Inferior parietal cortex (tissue), 1 donor: ENCODE data around the gene PRSS3.
"Not testable (repeated sequence)": the region's sequence is repeated elsewhere in the genome, so short reads cannot be mapped to it uniquely, and the experiment has no call there.

Experiments
- DNase-seq: peaks from one replicate; pipeline ENCODE4 v3.0.0-alpha.2; 2016; ENCODE audit errors: extremely low spot score

The PRSS3 gene

DNA sequence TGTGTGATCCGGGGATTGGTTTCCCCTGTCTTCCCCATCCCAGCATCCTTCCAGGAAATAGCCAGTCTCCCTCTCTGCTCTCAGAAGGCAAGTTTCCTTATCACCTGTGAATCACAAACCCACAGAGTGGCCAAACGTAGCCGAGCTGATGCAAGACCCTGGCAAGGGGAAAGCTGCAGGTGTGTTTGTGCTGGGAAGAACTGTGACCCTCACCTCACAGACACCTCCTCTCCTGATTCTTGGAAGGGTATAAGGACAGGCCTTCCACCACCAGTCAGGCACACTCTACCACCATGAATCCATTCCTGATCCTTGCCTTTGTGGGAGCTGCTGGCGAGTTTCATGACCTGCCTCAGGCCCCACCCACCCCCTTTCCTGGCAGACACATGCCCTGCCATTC, at the start of gene PRSS3:
Gene PRSS3, plus strand, starts transcription at position 281 of the 400 bp plus-strand sequence. Its CDS starts 13 bp downstream, at position 294.
- no peak for DNase-seq

DNA sequence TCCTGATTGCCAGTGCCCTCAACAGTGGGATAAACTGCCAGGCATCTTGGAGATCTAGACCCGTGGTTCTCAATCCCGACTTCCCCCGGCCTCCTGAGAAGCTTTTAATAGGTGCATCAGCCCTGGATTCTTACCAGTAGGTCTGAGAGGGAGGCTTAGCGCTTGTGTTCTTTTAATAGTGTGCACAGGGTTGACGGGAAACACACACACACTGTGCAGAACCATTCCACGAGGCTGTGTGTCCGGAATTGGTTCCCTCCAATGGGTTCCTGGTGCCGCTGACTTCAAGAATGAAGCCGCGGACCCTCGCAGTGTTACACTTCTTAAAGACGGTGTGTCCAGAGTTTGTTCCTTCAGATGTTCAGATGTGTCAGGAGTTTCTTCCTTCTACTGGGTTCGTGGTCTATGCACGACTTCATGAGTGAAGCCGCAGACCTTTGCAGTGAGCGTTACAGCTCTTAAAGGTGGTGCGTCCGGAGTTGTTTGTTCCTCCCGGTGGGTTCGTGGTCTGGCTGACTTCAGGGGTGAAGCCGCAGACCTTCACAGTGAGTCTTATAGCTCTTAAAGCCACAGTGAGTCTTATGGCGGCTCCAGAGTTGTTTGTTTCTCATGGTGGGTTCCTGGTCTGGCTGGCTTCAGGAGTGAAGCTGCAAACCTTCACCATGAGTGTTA, 46.6 kb upstream of the PRSS3 start:
- DNase-seq = no peak

DNA sequence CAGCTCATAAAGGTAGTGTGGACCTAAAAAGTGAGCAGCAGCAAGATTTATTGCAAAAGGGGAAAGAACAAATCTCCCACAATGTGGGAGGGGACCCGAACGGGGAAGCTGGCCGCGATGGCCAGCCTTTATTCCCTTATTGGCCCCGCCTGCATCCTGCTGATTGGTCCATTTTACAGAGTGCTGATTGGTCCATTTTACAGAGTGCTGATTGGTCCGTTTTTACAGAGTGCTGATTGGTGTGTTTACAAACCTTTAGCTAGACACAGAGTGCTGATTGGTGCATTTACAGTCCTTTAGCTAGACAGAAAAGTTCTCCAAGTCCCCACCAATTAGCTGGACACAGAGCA, 46.1 kb upstream of the PRSS3 start:
- not testable (repeated sequence) for DNase-seq

DNA sequence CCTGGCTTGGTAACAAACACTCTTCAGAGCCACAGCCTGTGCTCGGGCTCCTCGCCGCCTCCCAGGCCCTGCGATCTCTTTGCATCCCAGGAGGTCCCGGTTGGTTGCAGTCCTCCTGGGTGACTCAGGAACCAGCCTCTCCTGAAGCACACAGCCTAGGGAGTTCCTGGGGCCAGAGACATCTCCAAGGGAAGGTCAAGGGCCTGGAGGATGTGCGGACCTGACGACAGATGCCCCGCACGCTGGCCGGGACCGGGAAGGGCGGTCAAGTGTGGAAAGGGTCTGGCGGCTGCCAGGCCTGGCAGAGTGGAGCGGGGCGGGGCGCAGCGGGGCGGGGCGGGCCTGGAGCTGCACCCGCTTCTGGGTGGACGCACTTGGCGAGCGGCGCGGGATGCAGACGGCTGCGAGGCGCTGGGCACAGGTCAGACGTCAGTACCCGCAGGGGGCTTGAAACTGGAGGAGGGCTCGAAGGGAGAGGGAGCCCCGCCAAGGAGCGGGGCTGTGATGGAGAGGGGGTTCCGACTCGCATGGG, 45.0 kb upstream of the PRSS3 start:
- no peak for DNase-seq

DNA sequence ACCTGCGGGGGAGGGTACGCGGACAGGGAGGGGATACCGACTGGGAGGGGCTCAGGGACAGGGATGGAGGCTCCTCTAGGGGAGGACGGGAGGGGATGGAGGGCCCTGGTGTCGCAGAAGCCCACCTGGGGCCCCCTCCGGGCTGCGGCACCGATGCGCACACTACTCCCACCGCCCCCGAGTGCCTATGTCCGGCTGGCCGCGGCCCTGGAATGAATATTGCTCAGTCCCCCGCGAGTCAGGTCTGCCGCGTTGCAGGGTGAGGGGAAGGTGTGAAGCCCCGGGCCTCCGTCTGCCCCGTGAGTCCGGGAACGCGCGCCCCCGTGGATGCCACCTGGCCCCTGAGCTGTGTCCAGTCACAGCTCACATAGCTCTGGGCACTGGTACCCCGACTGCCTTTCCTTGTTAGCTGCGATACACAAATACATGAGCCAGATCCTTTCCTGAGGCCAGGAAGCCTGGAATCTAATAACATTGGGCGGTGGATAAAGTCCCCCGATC, 44.5 kb upstream of the PRSS3 start:
- DNase-seq = peak; percentile 7

DNA sequence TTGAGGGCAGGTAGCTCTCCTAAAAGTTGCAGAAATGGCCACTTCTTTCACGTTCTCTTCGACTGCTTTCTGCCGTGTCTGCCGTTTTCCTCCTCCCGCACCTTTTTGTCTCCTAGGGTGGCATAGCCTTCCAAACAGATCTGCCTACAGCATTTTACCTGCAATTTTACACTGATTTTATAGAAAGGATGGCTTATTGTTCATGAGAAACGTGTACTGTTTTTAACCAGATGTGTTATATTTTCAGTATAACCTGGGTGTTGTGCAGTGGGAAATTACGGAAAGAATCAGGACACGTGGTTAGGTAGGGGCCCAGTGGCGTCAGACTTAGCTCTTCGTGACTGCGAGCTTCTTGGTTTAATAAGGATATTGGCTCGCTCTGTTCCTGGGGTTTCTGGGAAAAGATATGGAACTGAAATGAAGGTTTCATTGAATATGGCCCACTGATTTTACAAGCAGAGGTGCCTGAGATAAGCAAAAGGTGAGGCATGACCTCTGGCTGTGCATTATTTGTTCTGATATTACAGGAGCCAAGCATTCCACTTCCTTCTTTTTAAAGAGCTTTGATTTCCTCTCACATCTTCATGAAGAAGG, 43.7 kb upstream of the PRSS3 start:
- no peak for DNase-seq

DNA sequence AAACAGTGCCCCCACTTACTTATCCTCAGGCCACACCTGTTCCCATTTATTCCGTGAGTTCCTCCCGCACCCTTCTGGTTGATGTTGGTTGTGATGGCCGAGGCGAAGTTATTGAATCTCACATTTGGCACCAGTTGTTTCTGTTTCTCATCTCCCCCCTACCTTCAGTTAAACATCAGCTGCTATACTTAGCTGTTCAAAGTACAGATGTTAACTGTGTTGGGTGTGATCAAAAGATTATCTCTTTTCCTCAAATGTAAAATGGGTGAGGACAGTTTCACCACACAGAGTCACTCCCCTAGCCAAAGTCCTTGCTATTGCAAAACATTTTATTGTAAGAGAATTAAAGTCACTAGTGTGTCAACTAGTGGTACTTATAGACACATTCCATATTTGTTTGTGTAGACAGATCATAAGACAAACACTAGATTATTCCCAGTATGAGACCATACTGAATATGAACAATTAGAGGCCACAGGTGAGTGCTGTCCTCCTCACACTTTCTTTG, 43.2 kb upstream of the PRSS3 start:
- DNase-seq = no peak

DNA sequence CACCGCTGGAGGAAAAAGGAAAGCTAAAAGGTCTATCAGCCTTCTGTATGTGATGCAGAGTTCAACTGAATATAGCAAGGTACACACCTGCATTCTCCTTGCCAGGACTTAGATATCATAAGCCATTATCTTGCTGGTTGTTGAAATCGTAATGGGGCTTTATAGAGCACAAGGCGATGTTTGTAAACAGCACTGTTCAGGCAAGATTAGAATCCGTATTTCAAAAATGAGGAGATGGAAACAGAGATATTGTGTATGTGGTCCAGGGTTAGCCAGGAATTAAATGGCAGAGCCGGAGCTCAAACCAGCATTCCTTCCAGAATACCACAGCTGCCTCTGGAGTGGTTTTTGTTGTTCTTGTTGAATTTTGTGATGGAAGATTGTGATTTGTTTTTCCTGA, 42.6 kb upstream of the PRSS3 start:
- not testable (repeated sequence) for DNase-seq

DNA sequence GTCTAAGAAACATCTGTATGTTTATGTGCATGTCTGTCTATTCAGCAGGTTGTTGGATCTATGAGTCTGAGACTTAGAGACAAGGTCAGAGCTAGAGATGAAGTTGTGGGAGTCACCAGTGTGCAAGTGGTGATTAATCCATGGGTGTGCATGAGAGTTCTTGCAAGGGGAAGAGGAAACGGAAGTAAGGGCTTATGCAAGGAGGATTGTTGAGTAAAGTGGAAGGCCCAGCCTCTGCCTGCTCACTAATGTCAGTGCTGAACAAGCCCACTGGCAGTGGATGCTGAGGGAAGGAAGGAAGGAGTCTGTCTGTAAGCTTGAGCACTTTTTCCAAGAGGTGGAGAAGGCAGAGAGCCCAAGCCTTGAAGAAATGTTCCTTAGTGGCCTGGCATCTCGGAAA, 35.7 kb upstream of the PRSS3 start:
- DNase-seq = not testable (repeated sequence)

DNA sequence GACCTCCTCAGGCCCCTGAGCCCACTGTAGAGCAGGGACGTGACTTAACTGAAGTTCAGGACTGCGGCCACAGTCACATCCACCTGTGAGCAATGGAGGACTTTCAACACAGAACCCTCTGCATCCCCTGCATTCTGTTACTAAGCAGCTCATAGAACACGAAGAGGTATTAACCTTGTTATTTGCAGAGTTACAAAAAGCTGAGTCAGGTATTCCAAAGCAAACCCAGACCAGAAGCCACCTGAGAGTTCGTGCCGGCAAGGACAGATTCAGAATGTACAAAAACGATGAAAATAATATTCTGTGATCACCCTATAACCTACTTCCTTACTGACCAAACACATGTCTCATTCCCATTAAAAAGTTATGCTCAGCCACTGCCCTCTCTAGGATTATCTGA, 33.0 kb upstream of the PRSS3 start:
- no peak for DNase-seq

DNA sequence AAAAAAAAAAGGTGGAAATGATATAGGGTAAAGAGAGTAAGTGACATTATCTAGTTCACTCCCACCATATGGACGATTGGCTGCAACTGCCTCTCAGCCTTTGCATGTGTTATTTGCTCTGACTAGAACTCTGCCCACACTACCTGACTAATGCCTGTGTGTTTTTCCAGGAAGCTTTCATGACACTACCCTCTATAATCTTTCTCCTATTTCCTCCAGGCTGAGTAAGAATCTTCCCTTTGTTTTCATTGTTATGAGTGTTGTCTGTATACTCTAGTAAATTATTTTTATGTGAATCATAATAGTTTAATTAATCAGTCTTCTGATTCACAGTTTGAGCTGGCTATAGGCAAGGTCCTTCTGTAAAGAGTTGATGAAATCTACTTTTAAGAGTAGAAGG, 31.7 kb upstream of the PRSS3 start:
- DNase-seq = not testable (repeated sequence)

DNA sequence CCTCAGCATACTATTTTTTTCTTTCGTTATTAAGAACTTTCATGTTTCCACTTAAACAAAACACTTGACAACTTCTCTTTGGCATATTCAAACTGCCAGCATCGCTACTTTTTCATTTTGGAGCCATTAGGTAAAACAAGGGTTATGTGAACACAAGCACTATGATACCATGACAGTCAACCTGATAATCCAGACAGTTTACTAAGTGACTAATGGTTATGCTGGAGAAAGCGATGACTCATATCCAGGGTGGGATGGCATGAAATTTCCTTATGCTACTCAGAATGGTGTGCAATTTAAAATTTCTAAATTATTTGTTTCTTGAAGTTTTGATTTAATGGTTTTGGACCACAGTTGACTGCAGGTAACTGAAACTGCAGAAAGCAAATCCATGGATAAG, 29.9 kb upstream of the PRSS3 start:
- DNase-seq = no peak

DNA sequence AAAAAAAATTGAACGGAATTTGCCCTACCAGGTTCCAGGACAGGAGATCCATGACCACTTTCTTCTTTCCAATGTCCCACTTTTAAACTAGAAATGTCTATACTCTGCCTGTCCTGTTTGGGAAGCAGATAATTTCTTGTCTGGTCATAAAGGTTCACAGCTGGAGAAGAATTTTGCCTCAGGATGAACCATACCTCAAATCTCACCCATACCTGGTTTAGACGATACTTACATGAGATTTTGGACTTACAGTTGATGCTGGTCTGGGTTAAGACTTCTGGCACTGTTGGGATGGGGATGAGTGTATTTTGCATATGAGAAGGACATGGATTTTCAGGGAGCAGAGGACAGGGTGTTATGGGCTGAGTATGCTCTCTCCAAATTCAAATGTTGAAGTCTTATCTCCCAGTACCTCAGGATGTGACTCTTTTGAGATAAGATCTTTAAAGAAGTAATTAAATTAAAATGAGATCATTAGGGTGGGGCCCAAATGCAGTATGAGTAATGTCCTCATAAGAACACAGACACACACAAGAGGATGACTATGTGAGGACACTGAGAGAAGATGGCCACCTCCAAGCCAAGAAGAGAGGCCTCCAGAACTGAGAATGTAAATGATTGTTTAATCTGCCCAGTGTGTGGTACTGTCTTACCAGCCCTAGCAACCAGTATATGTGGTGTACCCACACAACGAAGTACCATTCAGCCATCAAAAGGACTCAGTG, 25.0 kb upstream of the PRSS3 start:
- not testable (repeated sequence) for DNase-seq

DNA sequence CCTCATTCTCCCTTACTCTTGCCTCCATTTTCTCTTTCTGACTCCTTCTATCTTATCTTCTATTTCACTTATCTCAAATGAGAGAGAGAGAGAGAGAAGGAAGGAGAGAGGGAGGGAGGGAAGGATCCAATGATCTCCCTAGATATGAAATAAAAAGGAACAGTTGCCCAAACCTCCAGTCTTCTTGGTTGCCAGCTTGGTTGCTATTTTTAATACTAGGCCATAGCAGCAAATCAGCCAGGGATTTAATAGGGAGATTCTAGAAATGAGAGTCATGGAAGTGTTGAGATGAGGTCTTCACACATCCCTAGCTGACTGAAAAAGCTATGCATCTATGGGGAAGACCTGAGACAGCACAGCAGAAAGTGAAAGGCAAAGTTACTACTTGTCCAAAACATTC, 22.2 kb upstream of the PRSS3 start:
- DNase-seq = not testable (repeated sequence)

DNA sequence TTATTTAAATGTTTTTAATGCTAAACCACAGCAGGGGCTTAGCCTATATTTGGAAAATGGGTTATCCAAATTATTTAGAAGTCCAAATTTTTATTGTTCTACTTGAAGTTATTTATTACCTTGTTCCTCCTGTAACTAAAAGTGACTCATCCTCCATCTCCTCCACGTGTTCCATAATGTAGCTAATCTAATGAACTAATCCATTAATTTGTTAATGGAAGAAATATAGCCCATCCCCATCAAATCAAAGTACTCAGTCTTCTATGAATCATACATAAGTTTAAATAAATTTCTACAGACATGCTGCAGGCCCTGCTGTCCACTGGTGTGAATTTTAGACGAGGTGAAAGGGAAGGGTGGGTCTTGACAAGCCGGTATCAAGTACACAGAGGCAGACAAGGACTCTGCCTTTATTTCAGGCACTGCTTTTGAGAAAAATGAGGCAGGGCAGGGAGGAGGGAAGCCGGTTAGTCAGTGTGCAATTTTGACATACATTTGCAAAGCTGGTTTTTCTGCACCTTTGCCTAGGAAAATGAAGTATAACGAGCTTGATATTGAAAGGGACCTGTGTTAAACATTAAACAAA, 21.2 kb upstream of the PRSS3 start:
- DNase-seq = not testable (repeated sequence)

DNA sequence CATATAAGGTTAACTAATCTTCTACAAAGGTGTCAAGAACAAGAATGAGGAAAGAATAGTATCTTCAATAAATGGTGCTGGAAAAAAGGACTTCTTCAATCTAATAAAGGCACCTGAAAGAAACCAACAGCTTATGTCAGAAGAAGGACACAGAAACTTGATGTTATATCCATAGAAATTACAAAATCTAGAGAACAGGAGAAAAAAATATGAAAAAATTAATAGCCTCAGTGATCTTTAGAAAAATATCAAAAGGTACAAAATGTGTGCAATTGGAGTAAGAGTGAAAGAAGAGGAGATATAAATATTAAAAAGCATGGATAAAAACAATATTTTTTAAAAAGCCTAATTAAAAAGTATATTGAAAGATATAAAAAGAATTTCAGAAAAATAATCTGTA, 18.8 kb upstream of the PRSS3 start:
- DNase-seq = no peak

DNA sequence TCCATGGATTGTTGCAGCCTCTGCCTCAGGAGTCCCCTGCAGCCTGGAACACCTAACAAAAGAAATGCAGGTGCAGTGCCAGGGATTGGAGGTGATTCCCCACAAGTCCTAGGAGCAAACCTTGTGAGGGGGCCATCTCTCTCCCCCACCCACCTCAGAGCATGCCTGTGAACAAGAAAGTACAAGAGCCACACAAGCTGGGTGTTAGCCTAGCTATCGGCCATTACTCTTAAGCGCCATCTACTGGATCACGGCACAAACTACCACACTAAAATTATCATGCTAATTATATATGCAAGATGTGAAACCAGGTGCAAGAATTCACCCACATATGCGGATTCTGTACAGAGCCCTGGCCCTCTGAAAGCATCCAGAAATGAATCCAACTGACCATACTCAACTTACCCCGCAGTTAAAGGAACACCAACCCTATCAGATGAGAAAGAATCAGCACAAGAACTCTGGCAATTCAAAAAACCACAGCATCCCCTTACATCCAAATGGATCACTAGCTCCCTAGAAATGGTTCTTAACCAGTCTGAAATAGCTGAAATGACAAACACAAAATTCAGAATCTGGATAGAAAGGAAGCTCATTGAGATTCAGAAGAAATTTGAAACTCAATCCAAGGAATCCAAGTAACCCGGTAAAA, 16.5 kb upstream of the PRSS3 start:
- DNase-seq = peak; percentile 81

DNA sequence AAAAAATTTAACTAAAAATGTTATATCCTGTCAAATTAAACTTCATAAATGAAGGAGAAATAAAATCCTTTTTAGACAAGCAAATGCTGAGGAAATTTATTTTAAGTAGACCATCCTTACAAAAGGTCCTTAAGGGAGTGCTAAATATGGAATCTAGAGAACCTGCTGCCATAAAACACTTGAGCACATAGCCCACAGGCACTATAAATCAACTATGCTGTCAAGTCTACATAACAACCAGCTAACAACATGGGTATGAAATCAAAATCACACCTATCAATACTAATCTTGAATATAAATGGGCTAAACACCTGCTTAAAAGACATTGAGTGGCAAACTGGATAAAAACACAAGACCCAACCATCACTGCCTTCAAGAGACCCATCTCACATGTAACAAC, 15.1 kb upstream of the PRSS3 start:
- no peak for DNase-seq

DNA sequence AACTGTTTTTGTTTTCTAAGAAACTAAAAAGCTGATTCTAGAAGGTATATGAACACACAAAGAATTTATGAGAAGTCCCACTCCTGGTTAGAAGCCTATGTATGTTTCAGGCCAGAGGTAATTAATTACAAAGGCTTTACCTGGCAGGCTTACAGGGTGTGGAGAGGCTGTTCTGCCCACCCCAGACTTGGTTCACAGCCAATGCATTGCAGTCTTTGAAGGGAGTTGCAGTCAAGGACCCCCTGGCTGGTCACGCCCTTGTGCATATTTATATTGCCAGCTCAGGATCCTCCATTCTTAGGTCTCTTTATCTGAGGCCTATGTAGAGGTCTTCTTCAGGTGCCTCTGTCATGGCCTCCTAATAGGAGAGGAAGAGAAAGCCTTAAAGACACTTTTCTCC, 13.6 kb upstream of the PRSS3 start:
- DNase-seq = no peak

DNA sequence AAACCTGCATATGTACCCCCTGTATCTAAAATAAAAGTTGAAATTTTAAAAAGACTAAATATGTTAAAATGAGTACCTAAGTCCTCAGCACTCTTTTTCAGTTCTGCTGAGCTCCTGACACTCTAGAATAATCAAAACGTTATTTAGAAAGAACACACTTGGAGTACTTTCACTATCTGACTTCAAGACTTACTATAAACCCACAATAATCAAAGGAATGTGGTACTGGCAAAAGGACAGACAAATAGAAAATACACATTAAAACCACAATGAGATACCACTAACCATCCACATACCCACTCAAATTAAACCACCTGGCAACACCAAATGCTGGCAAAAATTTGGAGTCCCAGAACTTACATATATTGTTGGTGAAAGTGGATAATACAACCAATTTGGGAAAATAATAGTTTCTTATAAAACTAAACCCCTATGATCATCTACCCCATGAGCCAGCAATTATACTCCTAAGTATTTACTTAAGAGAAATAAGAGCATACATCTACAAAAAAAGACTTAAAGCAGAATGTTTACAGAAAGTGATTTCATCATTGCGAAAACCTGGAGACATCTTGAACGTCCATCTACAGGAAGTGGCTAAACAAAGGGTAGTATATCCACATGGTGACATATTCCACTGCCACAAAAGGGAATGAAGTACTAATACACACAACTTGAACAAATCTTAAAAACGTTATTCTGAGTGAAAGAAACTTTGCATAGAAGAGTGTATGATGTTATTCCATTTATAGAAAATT, 12.8 kb upstream of the PRSS3 start:
- no peak for DNase-seq

DNA sequence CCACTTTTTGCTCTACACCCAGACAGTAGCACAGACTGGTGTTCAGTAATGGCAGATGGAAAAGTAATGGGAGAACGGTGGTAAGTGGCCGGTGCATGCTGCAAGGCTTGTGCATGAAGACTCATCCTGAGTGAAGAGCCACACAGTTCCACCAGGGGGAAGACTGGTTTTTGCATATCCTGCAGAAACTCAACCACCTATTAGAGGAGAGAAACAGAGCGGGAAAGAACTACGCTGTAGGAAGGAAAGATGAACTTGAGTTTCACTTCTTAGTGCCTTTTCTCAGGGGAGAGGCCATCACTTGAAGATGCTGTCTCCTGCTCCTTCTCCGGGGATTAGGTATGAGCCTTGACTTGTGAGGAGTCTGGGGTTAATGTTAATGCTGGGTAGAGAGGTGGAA, 9.4 kb upstream of the PRSS3 start:
- DNase-seq = no peak
